Ishikawa (cell line): Measurements from ENCODE around the gene PDE1C.

Experiments
- CEBPB ChIP-seq: IDR thresholded peaks from 2 replicates; pipeline ENCODE4 v1.6.1; 2012
- CREB1 ChIP-seq: IDR thresholded peaks from 2 replicates; pipeline ENCODE4 v1.6.1; 2012; ENCODE audit warnings: low read depth
- EGR1 ChIP-seq: IDR thresholded peaks from 2 replicates; pipeline ENCODE4 v1.6.1; 2012
- EP300 ChIP-seq: IDR thresholded peaks from 2 replicates; pipeline ENCODE4 v1.6.1; 2012; ENCODE audit warnings: borderline replicate concordance
- FOXM1 ChIP-seq: IDR thresholded peaks from 2 replicates; pipeline ENCODE4 v1.6.1; 2012; ENCODE audit warnings: low read depth, borderline replicate concordance
- NFIC ChIP-seq: IDR thresholded peaks from 2 replicates; pipeline ENCODE4 v1.6.1; 2012
- RAD21 ChIP-seq: IDR thresholded peaks from 2 replicates; pipeline ENCODE4 v1.6.1; 2012; ENCODE audit warnings: low read depth
- TAF1 ChIP-seq: IDR thresholded peaks from 2 replicates; pipeline ENCODE4 v1.6.1; 2012; ENCODE audit warnings: low read depth, mild to moderate bottlenecking
- TCF12 ChIP-seq: IDR thresholded peaks from 2 replicates; pipeline ENCODE4 v1.6.1; 2012; ENCODE audit warnings: low read depth
- TEAD4 ChIP-seq: IDR thresholded peaks from 2 replicates; pipeline ENCODE4 v1.6.1; 2012
- YY1 ChIP-seq: IDR thresholded peaks from 2 replicates; pipeline ENCODE4 v1.6.1; 2012; ENCODE audit warnings: low read depth
- ZBTB7A ChIP-seq: IDR thresholded peaks from 2 replicates; pipeline ENCODE4 v1.6.1; 2012; ENCODE audit warnings: low read depth
- TF ChIP-seq, protein P1 (sequence below): IDR thresholded peaks from 2 replicates; pipeline ENCODE4 v1.6.1; 2012; ENCODE audit warnings: low read depth, mild to moderate bottlenecking
- TF ChIP-seq, protein P2 (sequence below): IDR thresholded peaks from 2 replicates; pipeline ENCODE4 v1.6.1; 2012
- TF ChIP-seq, protein P3 (sequence below): IDR thresholded peaks from 2 replicates; pipeline ENCODE4 v1.6.1; 2012

Gene PDE1C

DNA sequence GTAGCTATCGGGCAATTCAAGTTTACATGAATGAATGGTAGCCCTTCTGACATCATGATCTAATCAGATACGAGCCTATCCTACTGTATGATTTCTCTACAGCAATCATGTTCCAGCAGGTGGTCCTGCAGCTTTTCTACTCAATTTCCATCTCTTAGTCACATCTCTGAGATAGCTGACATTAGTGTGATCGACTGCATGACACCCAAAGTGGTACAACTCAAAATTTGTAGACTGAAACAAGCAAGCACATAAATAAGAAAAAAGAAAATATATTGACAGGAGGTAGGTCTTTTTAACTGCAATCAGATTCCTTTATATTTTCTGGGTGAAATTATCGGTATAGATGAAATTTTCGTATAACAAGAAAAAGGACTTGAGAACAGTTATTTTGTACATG is 251.2 kb downstream of the PDE1C start:
- TF ChIP-seq CEBPB (no peak), CREB1 (no peak), EGR1 (no peak), FOXM1 (no peak), EP300 (no peak), NFIC (no peak)

DNA sequence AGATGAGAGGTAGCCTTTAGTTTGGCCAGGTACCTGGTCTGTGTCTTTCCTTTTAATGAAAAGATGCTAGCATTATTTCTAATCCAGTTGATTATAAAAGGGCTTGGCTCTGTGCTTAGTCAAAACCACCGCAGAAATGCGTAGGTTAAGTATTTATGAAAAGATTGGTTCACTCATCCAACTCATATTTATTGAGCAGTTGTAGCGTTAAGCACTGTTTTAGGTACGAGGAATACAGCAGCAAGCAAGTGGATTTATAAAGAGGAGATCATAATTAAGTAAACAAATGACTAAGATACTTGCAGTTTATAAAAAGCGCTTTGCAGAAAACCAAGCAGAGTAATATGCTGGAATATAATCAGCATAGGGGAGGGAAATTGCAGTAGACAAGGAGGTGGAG is 253.4 kb downstream of the PDE1C start:
- TF ChIP-seq NFIC, result no peak
- no peak for TF ChIP-seq ZBTB7A
- TF ChIP-seq TAF1, result no peak

DNA sequence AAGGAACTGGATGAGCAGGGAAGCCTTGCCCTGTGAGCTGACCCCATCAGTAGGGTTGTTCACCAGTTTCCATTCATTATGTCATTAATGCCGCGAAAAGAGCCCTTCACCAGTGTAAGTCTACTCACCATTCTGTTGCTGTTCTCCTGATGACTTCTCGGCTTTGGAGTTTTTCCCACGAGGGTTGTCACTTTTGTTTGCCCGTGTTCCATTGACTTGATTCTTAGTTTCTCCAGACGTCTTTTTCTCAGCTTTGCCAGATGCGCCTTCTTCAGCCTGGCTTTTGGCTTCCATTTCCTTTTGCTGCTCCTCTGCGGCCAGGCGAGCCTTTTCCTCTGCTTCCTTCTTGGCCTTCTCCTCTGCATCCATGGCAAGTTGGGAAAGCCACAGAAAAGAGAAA is 254.4 kb downstream of the PDE1C start:
- TF ChIP-seq EGR1 (no peak), CREB1 (no peak), EP300 (no peak), FOXM1 (no peak), TAF1 (no peak), ZBTB7A (no peak), CEBPB (no peak), TCF12 (no peak), TEAD4 (no peak), RAD21 (no peak), YY1 (no peak), NFIC (no peak)
- TF ChIP-seq, protein P1, sequence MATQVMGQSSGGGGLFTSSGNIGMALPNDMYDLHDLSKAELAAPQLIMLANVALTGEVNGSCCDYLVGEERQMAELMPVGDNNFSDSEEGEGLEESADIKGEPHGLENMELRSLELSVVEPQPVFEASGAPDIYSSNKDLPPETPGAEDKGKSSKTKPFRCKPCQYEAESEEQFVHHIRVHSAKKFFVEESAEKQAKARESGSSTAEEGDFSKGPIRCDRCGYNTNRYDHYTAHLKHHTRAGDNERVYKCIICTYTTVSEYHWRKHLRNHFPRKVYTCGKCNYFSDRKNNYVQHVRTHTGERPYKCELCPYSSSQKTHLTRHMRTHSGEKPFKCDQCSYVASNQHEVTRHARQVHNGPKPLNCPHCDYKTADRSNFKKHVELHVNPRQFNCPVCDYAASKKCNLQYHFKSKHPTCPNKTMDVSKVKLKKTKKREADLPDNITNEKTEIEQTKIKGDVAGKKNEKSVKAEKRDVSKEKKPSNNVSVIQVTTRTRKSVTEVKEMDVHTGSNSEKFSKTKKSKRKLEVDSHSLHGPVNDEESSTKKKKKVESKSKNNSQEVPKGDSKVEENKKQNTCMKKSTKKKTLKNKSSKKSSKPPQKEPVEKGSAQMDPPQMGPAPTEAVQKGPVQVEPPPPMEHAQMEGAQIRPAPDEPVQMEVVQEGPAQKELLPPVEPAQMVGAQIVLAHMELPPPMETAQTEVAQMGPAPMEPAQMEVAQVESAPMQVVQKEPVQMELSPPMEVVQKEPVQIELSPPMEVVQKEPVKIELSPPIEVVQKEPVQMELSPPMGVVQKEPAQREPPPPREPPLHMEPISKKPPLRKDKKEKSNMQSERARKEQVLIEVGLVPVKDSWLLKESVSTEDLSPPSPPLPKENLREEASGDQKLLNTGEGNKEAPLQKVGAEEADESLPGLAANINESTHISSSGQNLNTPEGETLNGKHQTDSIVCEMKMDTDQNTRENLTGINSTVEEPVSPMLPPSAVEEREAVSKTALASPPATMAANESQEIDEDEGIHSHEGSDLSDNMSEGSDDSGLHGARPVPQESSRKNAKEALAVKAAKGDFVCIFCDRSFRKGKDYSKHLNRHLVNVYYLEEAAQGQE, result no peak
- TF ChIP-seq, protein P2, sequence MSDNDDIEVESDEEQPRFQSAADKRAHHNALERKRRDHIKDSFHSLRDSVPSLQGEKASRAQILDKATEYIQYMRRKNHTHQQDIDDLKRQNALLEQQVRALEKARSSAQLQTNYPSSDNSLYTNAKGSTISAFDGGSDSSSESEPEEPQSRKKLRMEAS, result no peak
- TF ChIP-seq, protein P3, sequence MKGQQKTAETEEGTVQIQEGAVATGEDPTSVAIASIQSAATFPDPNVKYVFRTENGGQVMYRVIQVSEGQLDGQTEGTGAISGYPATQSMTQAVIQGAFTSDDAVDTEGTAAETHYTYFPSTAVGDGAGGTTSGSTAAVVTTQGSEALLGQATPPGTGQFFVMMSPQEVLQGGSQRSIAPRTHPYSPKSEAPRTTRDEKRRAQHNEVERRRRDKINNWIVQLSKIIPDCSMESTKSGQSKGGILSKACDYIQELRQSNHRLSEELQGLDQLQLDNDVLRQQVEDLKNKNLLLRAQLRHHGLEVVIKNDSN, result no peak

DNA sequence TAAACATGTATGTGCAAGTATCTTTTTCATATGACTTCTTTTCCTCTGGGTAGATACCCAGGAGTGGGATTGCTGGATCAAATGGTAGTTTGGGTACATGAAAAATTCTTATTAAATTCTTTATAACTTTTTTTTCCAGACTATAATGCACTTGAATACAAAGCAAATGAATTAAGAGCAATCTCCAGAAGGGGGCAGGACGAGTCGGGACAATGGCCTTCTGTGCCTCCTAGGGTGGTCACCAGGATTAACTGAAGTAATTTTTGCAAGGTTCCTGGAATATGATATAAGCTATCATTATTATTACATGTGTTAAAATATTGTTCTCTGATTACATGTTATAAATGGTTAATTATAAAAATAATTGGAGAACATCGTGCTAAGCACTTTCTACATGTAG is 256.0 kb downstream of the PDE1C start:
- TF ChIP-seq NFIC (no peak), ZBTB7A (no peak), TCF12 (no peak), FOXM1 (no peak), RAD21 (no peak), CEBPB (no peak), EGR1 (no peak), TEAD4 (no peak), TAF1 (no peak), CREB1 (no peak), YY1 (no peak)
- TF ChIP-seq, protein P3, result no peak
- TF ChIP-seq, protein P1, result no peak

DNA sequence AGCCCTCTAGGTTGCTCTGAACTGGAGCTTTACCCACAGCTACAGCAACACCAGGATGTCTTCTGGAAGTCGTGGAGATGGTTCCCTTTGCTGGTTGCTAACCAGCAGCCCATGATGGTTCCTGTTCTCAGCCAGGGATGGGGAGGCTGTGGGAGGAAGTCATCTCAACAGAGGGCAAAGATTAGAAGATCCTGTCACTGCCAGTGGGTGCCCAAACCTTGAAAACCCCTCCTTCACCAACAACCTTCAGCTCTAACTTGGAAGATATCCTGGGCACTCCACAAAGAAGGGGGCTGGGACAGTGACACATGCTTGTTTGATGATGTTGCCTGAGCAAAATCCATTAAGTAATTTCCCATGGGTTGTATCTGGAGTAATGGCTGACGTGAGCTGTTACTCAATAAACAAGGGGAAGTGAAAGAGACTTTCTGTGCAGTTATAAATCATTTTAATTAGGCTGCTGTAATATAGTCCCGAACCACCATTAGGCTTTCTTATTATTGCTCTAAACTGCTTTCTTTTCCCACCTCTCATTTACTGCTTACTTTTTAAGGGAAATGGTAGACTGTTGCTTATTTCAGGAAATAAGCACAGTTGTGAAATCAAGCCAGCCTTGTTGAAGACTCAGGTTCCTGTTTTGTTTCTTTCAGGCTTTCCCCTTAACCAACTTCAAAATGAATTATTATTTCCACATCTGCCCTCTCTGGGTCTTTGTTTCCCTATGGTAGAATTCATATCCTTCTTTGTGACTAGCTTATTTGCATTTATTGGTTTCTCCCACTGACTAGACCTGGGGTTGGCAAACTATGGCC is 258.4 kb downstream of the PDE1C start:
- no peak for TF ChIP-seq ZBTB7A
- TF ChIP-seq, protein P3, result no peak
- TF ChIP-seq NFIC, result no peak
- TF ChIP-seq EP300, result no peak
- no peak for TF ChIP-seq RAD21
- no peak for TF ChIP-seq EGR1

DNA sequence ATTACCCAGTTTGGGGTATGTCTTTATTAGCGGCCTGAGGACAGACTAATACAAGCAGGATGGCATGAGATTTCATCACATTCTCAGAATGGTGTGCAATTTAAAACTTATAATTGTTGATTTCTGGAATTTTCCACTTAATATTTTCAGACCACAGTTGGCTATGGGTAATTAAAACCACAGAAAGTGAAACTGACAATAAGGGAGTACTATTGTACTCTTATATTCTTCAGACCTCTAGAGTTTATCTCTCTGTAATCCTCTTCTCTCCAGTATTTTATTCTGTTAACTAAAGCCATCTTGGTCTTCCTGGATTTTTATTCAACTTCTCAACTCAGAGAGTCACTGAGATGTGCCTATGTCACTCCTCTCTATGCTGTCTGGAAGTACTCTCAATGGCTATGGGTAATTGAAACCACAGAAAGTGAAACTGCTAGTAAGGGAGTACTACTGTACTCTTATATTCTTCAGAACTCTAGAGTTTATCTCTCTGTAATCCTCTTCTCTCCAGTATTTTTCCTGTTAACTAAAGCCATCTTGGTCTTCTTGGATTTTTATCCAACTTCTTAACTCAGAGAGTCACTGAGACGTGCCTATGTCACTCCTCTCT is 264.9 kb downstream of the PDE1C start:
- TF ChIP-seq, protein P2, result no peak
- TF ChIP-seq ZBTB7A, result no peak
